HEK293 (cell line): Measurements from ENCODE around the gene ATG101.
A peak's percentile ranks its signal among the peaks of the same experiment; 100 is the strongest.

ENCODE experiments used
- CTCF ChIA-PET: fragments of 350-600 bp; formaldehyde crosslinking; extraction: SDS; loops from one replicate; lab custom pipeline; 2021; ENCODE audit warnings: antibody characterized with exemption; lab: Yijun Ruan, JAX
- POLR2A ChIA-PET: fragments of 300-600 bp; formaldehyde crosslinking; extraction: SDS; loops from one replicate; lab custom pipeline; 2020; ENCODE audit warnings: antibody characterized with exemption, inconsistent platforms; lab: Yijun Ruan, JAX
- H3K27ac ChIP-seq: fragments of 200-500 bp; sonication (Bioruptor generic); 2 replicates; pipeline ENCODE4 v1.5.1; 2014; ENCODE audit warnings: low read depth, low read length, control low read depth, inconsistent platforms; ENCODE audit errors: extremely low read depth
- H3K36me3 ChIP-seq, 2 experiments: fragments of 200-500 bp in 1 of 2; sonication (Bioruptor generic) in 1 of 2; 1 replicate in 1 of 2; 2 replicates in 1 of 2; pipeline ENCODE4 v1.5.1; 2014 to 2017; ENCODE audit warnings: inconsistent platforms in 2 of 2, low read length in 2 of 2; ENCODE audit not compliant: control insufficient read depth in 2 of 2, insufficient read depth in 1 of 2
- H3K4me1 ChIP-seq: fragments of 200-500 bp; sonication (Bioruptor generic); 2 replicates; pipeline ENCODE4 v1.5.1; 2014; ENCODE audit warnings: mild to moderate bottlenecking, low read length, inconsistent platforms; ENCODE audit not compliant: control insufficient read depth, insufficient read depth
- H3K4me3 ChIP-seq: 2 replicates; pipeline ENCODE4 v1.5.1; 2011; ENCODE audit warnings: low read depth, mild to moderate bottlenecking, control low read depth, low read length, moderate library complexity
- H3K9me3 ChIP-seq: fragments of 200-500 bp; sonication (Bioruptor generic); 2 replicates; pipeline ENCODE4 v1.5.1; 2014; ENCODE audit warnings: low read depth, low read length, inconsistent platforms; ENCODE audit not compliant: control insufficient read depth, insufficient read depth
- CTCF ChIP-seq: fragments of 450-650 bp; formaldehyde crosslinking; IDR thresholded peaks from 2 replicates; pipeline ENCODE4 v1.5.1; 2016; ENCODE audit warnings: missing biosample characterization, missing genetic modification characterization
- GLIS1 ChIP-seq: fragments of 450-650 bp; formaldehyde crosslinking; IDR thresholded peaks from 2 replicates; pipeline ENCODE4 v1.5.1; 2016; ENCODE audit warnings: missing biosample characterization, missing genetic modification characterization
- KLF1 ChIP-seq: fragments of 450-650 bp; formaldehyde crosslinking; IDR thresholded peaks from 2 replicates; pipeline ENCODE4 v1.5.1; 2016; ENCODE audit warnings: missing biosample characterization, missing genetic modification characterization
- MZF1 ChIP-seq: fragments of 450-650 bp; formaldehyde crosslinking; IDR thresholded peaks from 2 replicates; pipeline ENCODE4 v1.5.1; 2017; ENCODE audit warnings: missing biosample characterization, missing genetic modification characterization, borderline replicate concordance
- PRDM10 ChIP-seq: fragments of 450-650 bp; formaldehyde crosslinking; IDR thresholded peaks from 2 replicates; pipeline ENCODE4 v1.5.1; 2016; ENCODE audit warnings: missing biosample characterization, missing genetic modification characterization
- SCRT1 ChIP-seq: fragments of 450-650 bp; formaldehyde crosslinking; IDR thresholded peaks from 2 replicates; pipeline ENCODE4 v1.5.1; 2016; ENCODE audit warnings: missing biosample characterization, missing genetic modification characterization, borderline replicate concordance
- SP3 ChIP-seq: fragments of 450-650 bp; formaldehyde crosslinking; IDR thresholded peaks from 2 replicates; pipeline ENCODE4 v1.5.1; 2016; ENCODE audit warnings: missing biosample characterization, missing genetic modification characterization
- SP7 ChIP-seq: fragments of 450-650 bp; formaldehyde crosslinking; IDR thresholded peaks from 2 replicates; pipeline ENCODE4 v1.5.1; 2016; ENCODE audit warnings: missing biosample characterization, missing genetic modification characterization
- ZBTB1 ChIP-seq: fragments of 450-650 bp; formaldehyde crosslinking; IDR thresholded peaks from 2 replicates; pipeline ENCODE4 v1.5.1; 2016; ENCODE audit warnings: missing biosample characterization, missing genetic modification characterization
- ZBTB21 ChIP-seq: fragments of 450-650 bp; formaldehyde crosslinking; IDR thresholded peaks from 2 replicates; pipeline ENCODE4 v1.5.1; 2017; ENCODE audit warnings: missing biosample characterization, missing genetic modification characterization
- ZBTB48 ChIP-seq: fragments of 450-650 bp; formaldehyde crosslinking; IDR thresholded peaks from 2 replicates; pipeline ENCODE4 v1.5.1; 2016; ENCODE audit warnings: missing biosample characterization, missing genetic modification characterization
- ZBTB49 ChIP-seq: fragments of 450-650 bp; formaldehyde crosslinking; IDR thresholded peaks from 2 replicates; pipeline ENCODE4 v1.5.1; 2016; ENCODE audit warnings: missing biosample characterization, missing genetic modification characterization, low read depth
- ZEB2 ChIP-seq: fragments of 450-650 bp; formaldehyde crosslinking; IDR thresholded peaks from 2 replicates; pipeline ENCODE4 v1.5.1; 2016; ENCODE audit warnings: missing biosample characterization, missing genetic modification characterization
- ZNF140 ChIP-seq: fragments of 450-650 bp; formaldehyde crosslinking; IDR thresholded peaks from 2 replicates; pipeline ENCODE4 v1.5.1; 2016; ENCODE audit warnings: missing biosample characterization, missing genetic modification characterization
- ZNF488 ChIP-seq: fragments of 450-650 bp; formaldehyde crosslinking; IDR thresholded peaks from 2 replicates; pipeline ENCODE4 v1.5.1; 2016; ENCODE audit warnings: missing biosample characterization, missing genetic modification characterization
- ZNF560 ChIP-seq: fragments of 450-650 bp; formaldehyde crosslinking; IDR thresholded peaks from 2 replicates; pipeline ENCODE4 v1.5.1; 2017; ENCODE audit warnings: missing biosample characterization, missing genetic modification characterization, borderline replicate concordance
- ZNF610 ChIP-seq: fragments of 450-650 bp; formaldehyde crosslinking; IDR thresholded peaks from 2 replicates; pipeline ENCODE4 v1.5.1; 2016; ENCODE audit warnings: missing biosample characterization, missing genetic modification characterization, borderline replicate concordance
- ZNF639 ChIP-seq: fragments of 450-650 bp; formaldehyde crosslinking; IDR thresholded peaks from 2 replicates; pipeline ENCODE4 v1.5.1; 2016; ENCODE audit warnings: missing biosample characterization, missing genetic modification characterization
- ZNF654 ChIP-seq: fragments of 450-650 bp; formaldehyde crosslinking; IDR thresholded peaks from 2 replicates; pipeline ENCODE4 v1.5.1; 2016; ENCODE audit warnings: low read depth, missing biosample characterization, missing genetic modification characterization
- ZNF791 ChIP-seq: fragments of 450-650 bp; formaldehyde crosslinking; IDR thresholded peaks from 2 replicates; pipeline ENCODE4 v1.5.1; 2016; ENCODE audit warnings: missing biosample characterization, missing genetic modification characterization
- ZSCAN30 ChIP-seq: fragments of 450-650 bp; IDR thresholded peaks from 2 replicates; pipeline ENCODE4 v1.5.1; 2018; ENCODE audit warnings: missing biosample characterization, mild to moderate bottlenecking, missing genetic modification characterization, moderate library complexity
- TF ChIP-seq, protein P1 (sequence below): fragments of 450-650 bp; formaldehyde crosslinking; IDR thresholded peaks from 2 replicates; pipeline ENCODE4 v1.5.1; 2016; ENCODE audit warnings: missing biosample characterization, missing genetic modification characterization

ATG101 gene

DNA sequence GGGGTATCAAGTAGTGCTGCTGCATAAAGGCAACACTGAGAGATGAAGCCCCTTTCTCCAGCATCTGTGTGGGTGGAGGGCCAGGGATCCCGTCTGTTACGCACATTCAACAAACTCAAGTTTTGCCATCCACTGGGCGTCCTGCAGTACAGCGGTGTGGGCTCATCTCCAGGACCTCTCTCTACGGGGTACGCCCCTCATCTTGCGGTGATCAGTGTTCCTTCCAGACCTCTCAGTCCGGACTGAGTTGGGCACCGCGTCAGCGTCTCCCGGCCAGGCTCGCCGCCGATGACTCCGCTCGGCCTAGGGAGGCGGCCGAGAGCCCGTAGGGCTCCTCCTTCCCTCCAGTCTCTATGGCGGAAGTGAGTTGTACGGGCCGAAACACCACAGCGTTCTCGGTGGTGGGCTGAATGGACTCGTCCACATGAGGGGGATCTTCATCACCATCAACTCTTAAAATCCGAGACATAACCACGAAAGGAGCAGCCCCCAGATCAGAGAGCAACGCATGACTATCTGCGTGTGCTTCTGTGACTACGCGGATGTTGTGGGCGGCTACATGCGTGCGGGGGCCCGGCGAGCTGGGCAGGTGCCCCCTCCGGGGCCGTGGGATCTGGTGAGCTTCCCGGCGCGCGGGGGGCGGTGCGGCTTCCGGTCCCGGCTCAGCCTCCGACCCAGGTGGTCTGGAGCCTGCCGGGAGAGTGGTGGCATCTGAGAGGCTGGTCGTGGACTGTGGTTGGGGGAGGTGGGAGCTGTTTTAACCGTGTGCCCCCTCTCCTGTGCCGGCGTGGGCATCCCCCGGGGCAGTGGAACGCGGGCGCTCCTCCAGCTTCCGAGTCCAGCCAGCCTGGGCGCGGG, at the start of gene ATG101 (continued):
- TF ChIP-seq ZNF639 (tag by site-specific recombination) (peak; percentile 98), ZBTB48 (peak; percentile 57; the same call in 1 of the 2 replicates), SP7 (tag by site-specific recombination) (peak; percentile 94), ZSCAN30 (peak; percentile 81; the same call in 1 of the 2 replicates), ZBTB1 (tag by site-specific recombination) (no peak), ZNF560 (no peak), PRDM10 (tag by site-specific recombination) (peak; percentile 100), SCRT1 (tag by site-specific recombination) (no peak)
- TF ChIP-seq, protein P1, sequence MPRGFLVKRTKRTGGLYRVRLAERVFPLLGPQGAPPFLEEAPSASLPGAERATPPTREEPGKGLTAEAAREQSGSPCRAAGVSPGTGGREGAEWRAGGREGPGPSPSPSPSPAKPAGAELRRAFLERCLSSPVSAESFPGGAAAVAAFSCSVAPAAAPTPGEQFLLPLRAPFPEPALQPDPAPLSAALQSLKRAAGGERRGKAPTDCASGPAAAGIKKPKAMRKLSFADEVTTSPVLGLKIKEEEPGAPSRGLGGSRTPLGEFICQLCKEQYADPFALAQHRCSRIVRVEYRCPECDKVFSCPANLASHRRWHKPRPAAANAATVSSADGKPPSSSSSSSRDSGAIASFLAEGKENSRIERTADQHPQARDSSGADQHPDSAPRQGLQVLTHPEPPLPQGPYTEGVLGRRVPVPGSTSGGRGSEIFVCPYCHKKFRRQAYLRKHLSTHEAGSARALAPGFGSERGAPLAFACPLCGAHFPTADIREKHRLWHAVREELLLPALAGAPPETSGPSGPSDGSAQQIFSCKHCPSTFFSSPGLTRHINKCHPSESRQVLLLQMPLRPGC (tag by site-specific recombination) = peak; percentile 82

DNA sequence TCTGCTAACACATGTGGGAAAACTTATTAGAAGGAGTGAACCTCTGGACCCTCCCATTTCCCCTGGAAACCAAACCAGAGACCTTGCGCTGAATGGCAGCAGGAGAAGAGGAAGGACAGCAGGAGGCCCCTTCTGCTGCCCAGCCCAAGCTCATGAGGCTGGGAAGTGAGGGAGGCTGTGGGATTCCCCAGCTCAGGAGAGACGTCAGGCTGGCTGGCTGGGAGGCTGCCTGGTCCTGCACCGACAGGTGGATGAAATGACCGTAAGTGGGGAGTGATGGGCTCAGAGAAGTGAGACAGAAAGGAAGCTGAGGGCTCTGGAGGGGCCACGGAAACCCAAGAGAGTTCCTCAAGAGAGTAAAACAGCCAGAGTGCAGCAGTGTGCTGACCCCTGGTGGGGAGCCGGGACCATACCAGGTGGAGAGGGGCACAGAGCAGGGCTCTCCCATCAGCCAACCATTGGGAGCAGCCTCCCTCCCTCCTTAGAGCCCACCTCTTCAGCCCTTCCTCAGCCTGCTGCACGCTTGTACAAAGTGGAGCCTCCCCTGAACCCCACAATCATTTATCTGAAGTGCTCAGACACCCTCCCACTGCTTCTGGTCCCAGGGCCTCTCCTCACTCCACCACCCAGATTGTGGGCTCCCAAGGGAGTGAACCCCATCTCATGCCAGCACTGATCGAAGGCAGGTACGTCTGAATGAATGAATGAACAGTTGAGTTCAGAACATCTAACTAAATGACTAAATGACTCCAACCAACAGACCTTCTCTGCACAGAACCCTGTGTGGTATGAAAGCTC, 49.0 kb upstream of the ATG101 start:
- POLR2A ChIA-PET = interaction anchor here (0.5 to 1.8 kb wide), 5 partner anchors 11 to 688 kb away, joined by 3 to 8 read pairs (median 4); partner anchors contain the start of gene TAMALIN
- H3K27ac ChIP-seq = no peak overlapping the region
- no peak for TF ChIP-seq ZNF610 (tag by site-specific recombination)
- no peak for TF ChIP-seq ZEB2 (tag by site-specific recombination)
- no peak for TF ChIP-seq ZBTB49 (tag by site-specific recombination)
- peak; percentile 5; the same call in 1 of the 2 replicates for TF ChIP-seq GLIS1 (tag by site-specific recombination)
- TF ChIP-seq KLF1 = no peak
- TF ChIP-seq ZNF791 (tag by site-specific recombination) = no peak
- no peak for TF ChIP-seq MZF1 (tag by site-specific recombination)
- no peak for TF ChIP-seq ZNF140
- TF ChIP-seq CTCF (tag by site-specific recombination) = peak; percentile 91
- TF ChIP-seq ZBTB48 = 0 out of 2 replicates have a peak, but pooled peaks have one; percentile 23
- TF ChIP-seq ZBTB21 (tag by site-specific recombination) = no peak
- TF ChIP-seq SP3 (tag by site-specific recombination) = no peak
- peak; percentile 67 for TF ChIP-seq ZNF654 (tag by site-specific recombination)
- TF ChIP-seq ZNF488 = no peak

More for the DNA sequence above, 49.0 kb upstream of the ATG101 start:
- CTCF ChIA-PET = interaction anchor here (0.6 to 16.1 kb wide), 32 partner anchors 8 to 864 kb away, joined by 3 to 794 read pairs (median 4); partner anchors contain the start of genes ATG101, NR4A1, SMIM41 and TAMALIN
- Histone ChIP-seq H3K9me3 (no peaks in the 10 kb centered on the region), H3K36me3 (no peaks in the 10 kb centered on the region), H3K4me1 (no peaks in the 10 kb centered on the region; the same call in 1 of the 2 replicates), H3K4me3 (no peak overlapping the region)
